Gastrocnemius medialis (tissue), 4 donors: ENCODE results near the gene PPM1J.

ENCODE experiments used
- POLR2A ChIP-seq, 2 donors: fragments of 450-650 bp; IDR thresholded peaks; one replicate each; pipeline ENCODE4 v1.6.1; 2017; ENCODE audit warnings: antibody characterized with exemption in 2 of 2, mild to moderate bottlenecking in 2 of 2, moderate library complexity in 2 of 2
- TF ChIP-seq, protein P1 (sequence below), 5 experiments: fragments of 450-650 bp in 3 of 5; fragments of 200-600 bp in 2 of 5; sonication (generic) in 2 of 5; IDR thresholded peaks in 4 of 5; conservative IDR thresholded peaks in 1 of 5; 1 replicate in 4 of 5; 2 replicates in 1 of 5; pipeline ENCODE4 v1.5.1; 2016 to 2019; ENCODE audit warnings: antibody characterized with exemption in 5 of 5, mild to moderate bottlenecking in 3 of 5, moderate library complexity in 3 of 5

DNA sequence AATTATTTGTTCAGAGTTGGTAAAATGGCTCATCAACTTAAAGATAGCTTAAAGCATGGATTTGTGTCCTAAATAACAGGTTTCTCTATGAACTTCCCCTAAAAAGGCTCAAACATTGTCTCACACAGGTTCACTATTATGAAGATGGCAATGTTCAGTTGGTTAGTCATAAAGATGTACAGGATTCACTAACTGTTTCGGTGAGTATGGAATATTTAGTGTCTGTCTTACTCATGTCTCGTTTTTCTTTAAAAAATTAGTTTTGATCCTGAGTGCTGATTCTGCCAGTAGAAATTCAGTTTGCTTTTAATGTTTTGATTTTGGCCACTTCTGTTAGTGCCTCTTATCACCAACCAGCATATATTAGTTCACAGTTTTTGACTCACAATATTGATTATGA, 48.2 kb downstream of the PPM1J start:
- TF ChIP-seq, protein P1, sequence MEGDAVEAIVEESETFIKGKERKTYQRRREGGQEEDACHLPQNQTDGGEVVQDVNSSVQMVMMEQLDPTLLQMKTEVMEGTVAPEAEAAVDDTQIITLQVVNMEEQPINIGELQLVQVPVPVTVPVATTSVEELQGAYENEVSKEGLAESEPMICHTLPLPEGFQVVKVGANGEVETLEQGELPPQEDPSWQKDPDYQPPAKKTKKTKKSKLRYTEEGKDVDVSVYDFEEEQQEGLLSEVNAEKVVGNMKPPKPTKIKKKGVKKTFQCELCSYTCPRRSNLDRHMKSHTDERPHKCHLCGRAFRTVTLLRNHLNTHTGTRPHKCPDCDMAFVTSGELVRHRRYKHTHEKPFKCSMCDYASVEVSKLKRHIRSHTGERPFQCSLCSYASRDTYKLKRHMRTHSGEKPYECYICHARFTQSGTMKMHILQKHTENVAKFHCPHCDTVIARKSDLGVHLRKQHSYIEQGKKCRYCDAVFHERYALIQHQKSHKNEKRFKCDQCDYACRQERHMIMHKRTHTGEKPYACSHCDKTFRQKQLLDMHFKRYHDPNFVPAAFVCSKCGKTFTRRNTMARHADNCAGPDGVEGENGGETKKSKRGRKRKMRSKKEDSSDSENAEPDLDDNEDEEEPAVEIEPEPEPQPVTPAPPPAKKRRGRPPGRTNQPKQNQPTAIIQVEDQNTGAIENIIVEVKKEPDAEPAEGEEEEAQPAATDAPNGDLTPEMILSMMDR (IDR thresholded peaks at IDR 0.05 in 4 of 5, conservative IDR thresholded peaks at IDR 0.05 in 1 of 5): no peak
- TF ChIP-seq POLR2A (IDR thresholded peaks at IDR 0.05): no peak
